K562 treated with DMSO at 1 percent for 12 hours (cell line): Measurements from ENCODE around the gene PATL1. TPM values are rescaled to one million over a fixed set of nuclear protein-coding genes. Genes with fewer than 3 reads are reported as not detected.

ENCODE experiments used
- total RNA-seq: library from RNA; unstranded; fragments of 300-600 nt; gene quantifications from 2 replicates; pipeline ENCODE4 v1.2.3, GENCODE V29; 2022; ENCODE audit not compliant: insufficient read depth

The PATL1 gene, protein sequence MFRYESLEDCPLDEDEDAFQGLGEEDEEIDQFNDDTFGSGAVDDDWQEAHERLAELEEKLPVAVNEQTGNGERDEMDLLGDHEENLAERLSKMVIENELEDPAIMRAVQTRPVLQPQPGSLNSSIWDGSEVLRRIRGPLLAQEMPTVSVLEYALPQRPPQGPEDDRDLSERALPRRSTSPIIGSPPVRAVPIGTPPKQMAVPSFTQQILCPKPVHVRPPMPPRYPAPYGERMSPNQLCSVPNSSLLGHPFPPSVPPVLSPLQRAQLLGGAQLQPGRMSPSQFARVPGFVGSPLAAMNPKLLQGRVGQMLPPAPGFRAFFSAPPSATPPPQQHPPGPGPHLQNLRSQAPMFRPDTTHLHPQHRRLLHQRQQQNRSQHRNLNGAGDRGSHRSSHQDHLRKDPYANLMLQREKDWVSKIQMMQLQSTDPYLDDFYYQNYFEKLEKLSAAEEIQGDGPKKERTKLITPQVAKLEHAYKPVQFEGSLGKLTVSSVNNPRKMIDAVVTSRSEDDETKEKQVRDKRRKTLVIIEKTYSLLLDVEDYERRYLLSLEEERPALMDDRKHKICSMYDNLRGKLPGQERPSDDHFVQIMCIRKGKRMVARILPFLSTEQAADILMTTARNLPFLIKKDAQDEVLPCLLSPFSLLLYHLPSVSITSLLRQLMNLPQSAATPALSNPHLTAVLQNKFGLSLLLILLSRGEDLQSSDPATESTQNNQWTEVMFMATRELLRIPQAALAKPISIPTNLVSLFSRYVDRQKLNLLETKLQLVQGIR
- 9.2 and 40.2 TPM in 2 replicates for total RNA-seq

GRCh38 chr11:59668950-59669610, at the start of gene PATL1:
TSS of gene PATL1 (minus strand) at chr11:59669037. CDS start at chr11:59668895, 142 bp downstream.

DNA sequence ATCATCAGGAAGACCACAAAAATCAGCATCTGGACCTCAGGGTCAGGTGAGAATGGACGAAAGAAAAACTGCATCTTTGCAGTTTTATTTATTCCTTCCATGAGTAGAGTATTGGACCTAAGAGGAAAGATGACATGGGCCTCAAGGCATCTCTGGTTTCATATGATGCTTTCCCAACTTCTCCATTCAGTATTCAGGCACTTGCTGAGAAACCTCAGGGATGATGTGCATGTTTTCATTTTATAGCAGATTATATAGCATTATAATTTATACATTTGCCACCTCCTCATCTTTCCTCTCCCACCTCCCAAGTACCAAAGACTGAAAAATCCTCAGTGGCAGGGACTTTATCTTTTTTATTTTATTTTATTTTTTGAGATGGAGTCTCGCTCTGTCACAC, 44.9 kb upstream of the PATL1 start, which contains the start of gene OR10V1:
Gene OR10V1, minus strand, starts transcription at position 101 of the 400 bp plus-strand sequence. Its CDS starts 0 bp downstream, at position 101.

GRCh38 chr11:59615637-59616395, 53.0 kb downstream of the PATL1 start, which contains the start of gene OSBP:
TSS of gene OSBP (minus strand) at chr11:59615774. CDS start at chr11:59615664, 110 bp downstream.

Other genes with a start within 250 kb of the PATL1 start
- not detected in 2 replicates for gene OR5A2, start 242.6 kb downstream of the PATL1 start, total RNA-seq
- gene OR5A1, start 232.6 kb downstream of the PATL1 start, total RNA-seq = not detected in 2 replicates
- not detected in 2 replicates for gene OR4D6, start 212.1 kb downstream of the PATL1 start, total RNA-seq
- gene OR4D10, start 195.7 kb downstream of the PATL1 start, total RNA-seq = not detected in 2 replicates
- not detected in 2 replicates for gene OR4D11, start 165.5 kb downstream of the PATL1 start, total RNA-seq
- not detected in 2 replicates for gene OR4D9, start 157.5 kb downstream of the PATL1 start, total RNA-seq
- gene OSBP, start 53.3 kb downstream of the PATL1 start, total RNA-seq = 16.7 and 50.3 TPM in 2 replicates
- gene OR10V1, start 44.8 kb upstream of the PATL1 start, total RNA-seq = not detected in 2 replicates
- 60.3 and 134 TPM in 2 replicates for gene STX3, start 86.3 kb upstream of the PATL1 start, total RNA-seq
- 69.2 and 77.0 TPM in 2 replicates for gene MRPL16, start 141.7 kb upstream of the PATL1 start, total RNA-seq
- not detected in 2 replicates for gene CBLIF, start 176.5 kb upstream of the PATL1 start, total RNA-seq
- 34.8 and 56.5 TPM in 2 replicates for gene TCN1, start 197.4 kb upstream of the PATL1 start, total RNA-seq
- gene OOSP3, start 209.7 kb upstream of the PATL1 start, total RNA-seq = not detected in 2 replicates